Body of pancreas (tissue), 4 donors: ENCODE measurements around the gene QRFPR.

ENCODE experiments used
- CTCF ChIP-seq, 7 experiments: fragments of 450-650 bp in 4 of 7; fragments of 200-600 bp in 3 of 7; sonication (generic) in 3 of 7; IDR thresholded peaks; one replicate each; pipeline ENCODE4 v1.5.1; 2016 to 2019; ENCODE audit warnings: antibody characterized with exemption in 7 of 7
- POLR2A ChIP-seq, 3 donors: fragments of 450-650 bp; IDR thresholded peaks; one replicate each; pipeline ENCODE4 v1.6.1; 2016; ENCODE audit warnings: antibody characterized with exemption in 3 of 3, mild to moderate bottlenecking in 2 of 3

DNA sequence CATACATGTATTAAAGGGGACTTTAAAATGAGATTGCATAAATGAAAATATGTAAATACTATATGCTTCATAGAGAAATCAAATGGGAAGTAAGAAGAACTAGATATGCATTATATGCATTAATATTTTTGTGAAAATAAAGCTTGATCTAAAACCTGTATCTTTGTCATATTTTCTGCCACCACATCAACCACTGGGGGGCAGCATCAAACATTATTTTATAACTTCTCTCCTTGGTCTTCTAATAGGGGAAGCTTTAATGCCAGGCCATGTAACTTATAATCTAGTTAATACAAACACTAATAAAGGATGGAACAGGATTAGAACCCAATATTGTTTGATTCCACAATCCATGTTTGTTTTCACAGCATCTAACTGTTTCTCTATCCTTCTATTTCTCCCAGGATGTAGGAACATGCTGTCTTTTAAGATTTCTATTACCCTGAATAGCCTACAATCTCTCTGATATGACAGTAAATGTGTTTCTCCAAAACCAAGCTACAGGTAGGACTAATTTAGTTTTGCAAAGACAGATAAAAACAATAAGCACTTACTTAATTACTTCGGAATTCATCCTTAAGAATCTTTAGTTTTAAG lies 10.0 kb downstream of the QRFPR start:
- TF ChIP-seq CTCF (IDR thresholded peaks at IDR 0.05) (peak; percentile 25 to 69 (median 51)), POLR2A (IDR thresholded peaks at IDR 0.05) (no peak)
